Endothelial cell of umbilical vein (primary cell): Measurements from ENCODE around the gene SMIM30. TPM values are rescaled to one million over a fixed set of nuclear protein-coding genes. Genes with fewer than 3 reads are reported as not detected.
A peak's percentile ranks its signal among the peaks of the same experiment; 100 is the strongest.

Experiments used
- BruUV-seq: library from RNA; stranded (reverse); fragments of 400-500 nt; replicated peaks from 2 replicates; lab custom pipeline; 2021; lab: Mats Ljungman, UMichigan
- CTCF ChIA-PET: fragments of 300-600, 350-600 bp; sonication (Branson Sonifier 250); formaldehyde crosslinking; loops from one replicate; lab custom pipeline; 2021; ENCODE audit warnings: antibody characterized with exemption, inconsistent platforms; lab: Charles Lee
- POLR2A ChIA-PET: fragments of 300-600, 350-600 bp; sonication (Branson Sonifier 250); formaldehyde crosslinking; loops from one replicate; lab custom pipeline; 2021; ENCODE audit warnings: antibody characterized with exemption, inconsistent platforms; lab: Charles Lee
- DNase-seq: peaks from one replicate; pipeline ENCODE4 v3.0.0-alpha.2; 2011; ENCODE audit warnings: low read depth, low spot score
- FAIRE-seq: peaks from 2 replicates; lab custom pipeline; 2011; peaks lifted over from hg19 to GRCh38; lab: Jason Lieb, UNC
- H2AFZ ChIP-seq: 2 replicates; pipeline ENCODE4 v1.6.0; 2012; ENCODE audit warnings: low read depth, low read length, control low read depth, inconsistent platforms
- H3K27ac ChIP-seq: 2 replicates; pipeline ENCODE4 v1.5.1; 2011; ENCODE audit warnings: low read depth, mild to moderate bottlenecking, control low read depth, low read length, moderate library complexity; ENCODE audit not compliant: insufficient read depth
- H3K27me3 ChIP-seq, 2 experiments: 2 replicates each; pipeline versions ENCODE4 v1.6.0 to v1.6.1; 2011; ENCODE audit warnings: low read length in 2 of 2, mixed read lengths in 1 of 2; ENCODE audit not compliant: control insufficient read depth in 2 of 2, insufficient read depth in 2 of 2
- H3K36me3 ChIP-seq, 2 experiments: 2 replicates in 1 of 2; 3 replicates in 1 of 2; pipeline ENCODE4 v1.5.1; 2011; ENCODE audit warnings: low read length in 2 of 2, mild to moderate bottlenecking in 1 of 2, moderate library complexity in 1 of 2; ENCODE audit not compliant: control insufficient read depth in 2 of 2, insufficient read depth in 2 of 2; ENCODE audit errors: extremely low read depth in 1 of 2
- H3K4me1 ChIP-seq: 3 replicates; pipeline ENCODE4 v1.5.1; 2011; ENCODE audit warnings: mild to moderate bottlenecking, low read length; ENCODE audit not compliant: control insufficient read depth, insufficient read depth; ENCODE audit errors: extremely low read depth
- H3K4me2 ChIP-seq: 2 replicates; pipeline ENCODE4 v1.6.1; 2011; ENCODE audit warnings: low read length, control low read depth, mixed read lengths; ENCODE audit not compliant: insufficient read depth
- H3K4me3 ChIP-seq, 3 experiments: fragments of 200-600 bp in 1 of 3; sonication (generic), shearing (Covaris generic) in 1 of 3; replicated peaks in 1 of 3; 2 replicates each; pipeline ENCODE4 v1.5.1; 2011 to 2016; ENCODE audit warnings: control low read depth in 3 of 3, low read length in 3 of 3, mild to moderate bottlenecking in 2 of 3, inconsistent platforms in 1 of 3, low read depth in 1 of 3, moderate library complexity in 1 of 3; ENCODE audit not compliant: insufficient read depth in 1 of 3
- H3K79me2 ChIP-seq: 2 replicates; pipeline ENCODE4 v1.6.0; 2012; ENCODE audit warnings: low read length, inconsistent platforms; ENCODE audit not compliant: control insufficient read depth, insufficient read depth
- H3K9ac ChIP-seq: replicated peaks from 2 replicates; pipeline ENCODE3; 2011; ENCODE audit warnings: low read length, control low read depth; ENCODE audit not compliant: insufficient read depth; ENCODE audit errors: extremely low read depth
- H3K9me1 ChIP-seq: replicated peaks from 3 replicates; pipeline ENCODE4 v1.6.0; 2011; ENCODE audit warnings: mild to moderate bottlenecking, low read length; ENCODE audit not compliant: control insufficient read depth, insufficient read depth; ENCODE audit errors: extremely low read depth
- H3K9me3 ChIP-seq: replicated peaks from 2 replicates; pipeline ENCODE4 v1.5.1; 2012; ENCODE audit warnings: low read length, inconsistent platforms; ENCODE audit not compliant: control insufficient read depth, insufficient read depth
- H4K20me1 ChIP-seq: replicated peaks from 2 replicates; pipeline ENCODE3; 2011; ENCODE audit warnings: mild to moderate bottlenecking, low read length; ENCODE audit not compliant: control insufficient read depth, insufficient read depth; ENCODE audit errors: extremely low read depth
- CTCF ChIP-seq, 2 donors: IDR thresholded peaks; 1 replicate in 1 of 2; 2 replicates in 1 of 2; pipeline ENCODE4 v1.5.1; 2011; ENCODE audit warnings: low read length in 2 of 2, mild to moderate bottlenecking in 2 of 2, moderate library complexity in 2 of 2, control low read depth in 1 of 2, inconsistent platforms in 1 of 2, low read depth in 1 of 2; ENCODE audit not compliant: insufficient read depth in 1 of 2; ENCODE audit errors: extremely low read depth in 1 of 2
- EZH2 ChIP-seq: IDR thresholded peaks from 2 replicates; pipeline ENCODE4 v1.6.1; 2012; ENCODE audit warnings: borderline replicate concordance, low read depth, mild to moderate bottlenecking, moderate library complexity, low read length, inconsistent platforms; ENCODE audit not compliant: severe bottlenecking
- FOS ChIP-seq: IDR thresholded peaks from 2 replicates; pipeline ENCODE4 v1.6.1; 2011; ENCODE audit warnings: mild to moderate bottlenecking, low read length, moderate library complexity, borderline replicate concordance; ENCODE audit not compliant: insufficient read depth
- GATA2 ChIP-seq: IDR thresholded peaks from 2 replicates; pipeline ENCODE4 v1.7.0; 2011; ENCODE audit warnings: low read depth, mild to moderate bottlenecking, moderate library complexity, mixed read lengths, low read length; ENCODE audit not compliant: insufficient read length, insufficient read depth
- JUN ChIP-seq: IDR thresholded peaks from 2 replicates; pipeline ENCODE4 v1.6.1; 2011; ENCODE audit warnings: borderline replicate concordance, low read depth; ENCODE audit not compliant: insufficient read length, insufficient read depth
- MYC ChIP-seq: IDR thresholded peaks from one replicate; pipeline ENCODE4 v1.6.1; 2011; ENCODE audit warnings: mild to moderate bottlenecking, low read depth, low read length
- POLR2A ChIP-seq: IDR thresholded peaks from 2 replicates; pipeline ENCODE4 v1.6.1; 2012; ENCODE audit warnings: low read depth, mild to moderate bottlenecking, control low read depth, low read length
- POLR2AphosphoS5 ChIP-seq: IDR thresholded peaks from 2 replicates; pipeline ENCODE4 v1.6.1; 2012; ENCODE audit warnings: low read depth, mild to moderate bottlenecking, control low read depth, low read length, moderate library complexity; ENCODE audit not compliant: insufficient read depth
- dilution Hi-C: fragments of 300-500 bp; cut with MboI; formaldehyde crosslinking; loops from one replicate; pipeline ENCODE4 v1.15.0; 2019; ENCODE audit warnings: low sequenced_read_pairs; ENCODE audit not compliant: extremely low pct_ligation_motif_present
- intact Hi-C: fragments of 100-400 bp; cut with micrococcal nuclease; formaldehyde crosslinking; loops from one replicate; pipeline ENCODE4 v1.10.0; 2022
- polyA plus RNA-seq, 4 experiments: library from polyadenylated mRNA; depleted of rRNA in 3 of 4; stranded (reverse) in 3 of 4; unstranded in 1 of 4; fragments of >200 nt; gene quantifications; 2 replicates each; pipeline versions ENCODE4 v1.2.1 to v1.2.3, GENCODE V29; 2011 to 2012; ENCODE audit warnings: missing spikeins in 1 of 4
- total RNA-seq: library from RNA; stranded (reverse); gene quantifications from 2 replicates; pipeline ENCODE4 v1.2.3, GENCODE V29; 2021
- TF ChIP-seq, protein P1 (sequence below): IDR thresholded peaks from 2 replicates; pipeline ENCODE4 v1.6.1; 2011; ENCODE audit not compliant: insufficient read depth, insufficient read length

Gene SMIM30
- total and polyA plus RNA-seq, 2 donors (not counting 3 experiments of a cell fraction or from before 2014, with no cell fraction given) = 26.3 to 39.1 TPM

GRCh38 chr7:113086431-113086888, 31.9 kb downstream of the SMIM30 start, which contains the start of gene GPR85:
GPR85 (minus strand) TSS chr7:113086827; CDS start chr7:113084721, 2,106 bp downstream.
- peaks cover 15 to 43% of the 10 kb centered on the region in 2 experiments for H3K27me3 ChIP-seq
- H3K27ac ChIP-seq = peak within 1 kb of the TSS; percentile 37
- FAIRE-seq = no peak
- TF ChIP-seq FOS (no peak), POLR2A (no peak), GATA2 (no peak), EZH2 (no peak), MYC (no peak), JUN (no peak), POLR2AphosphoS5 (no peak), CTCF (IDR thresholded peaks at IDR 0.05; ENCODE audit: extremely low read depth in 1 of 2, insufficient read depth in 1 of 2, low read depth in 1 of 2, low read length in 2 of 2) (no peak)
- TF ChIP-seq, protein P1, sequence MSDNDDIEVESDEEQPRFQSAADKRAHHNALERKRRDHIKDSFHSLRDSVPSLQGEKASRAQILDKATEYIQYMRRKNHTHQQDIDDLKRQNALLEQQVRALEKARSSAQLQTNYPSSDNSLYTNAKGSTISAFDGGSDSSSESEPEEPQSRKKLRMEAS = no peak
- POLR2A ChIA-PET = interaction anchor here (0.6 kb wide), 1 partner anchor 986 kb away, joined by 5 read pairs; no protein-coding TSS in a partner anchor
- H3K36me3 ChIP-seq = no peaks in the 10 kb centered on the region
- intact Hi-C loops = loop anchor here (2.0 kb wide), 1 partner anchor 32 kb away; the partner anchor contains the start of gene SMIM30
- CTCF ChIA-PET = interaction anchor here (0.6 to 1.4 kb wide), 9 partner anchors 8 to 744 kb away, joined by 3 to 6 read pairs (median 4); no protein-coding TSS in a partner anchor
- dilution Hi-C loops = no loop called here
- H2AFZ ChIP-seq = peak within 1 kb of the TSS; percentile 94
- H3K4me2 ChIP-seq = peak within 1 kb of the TSS; percentile 83
- no TSS peak for BruUV-seq
- no peaks in the 10 kb centered on the region for H3K79me2 ChIP-seq
- peaks cover 6% of the 10 kb centered on the region for H3K4me1 ChIP-seq
- DNase-seq = peak; percentile 50
- no peaks in the 10 kb centered on the region for H4K20me1 ChIP-seq
- H3K4me3 ChIP-seq = peak within 1 kb of the TSS; percentile 46 to 58 (median 52)
- no peaks in the 10 kb centered on the region for H3K9me1 ChIP-seq
- H3K9ac ChIP-seq = peak within 1 kb of the TSS; percentile 47
- no peaks in the 10 kb centered on the region for H3K9me3 ChIP-seq
